ENCODE data around the gene GOLGB1. TPM values are rescaled to one million over a fixed set of nuclear protein-coding genes. Genes with fewer than 3 reads are reported as not detected.

The GOLGB1 gene
- total and polyA plus RNA-seq, 2 donors from 2014 or later: 26.8 to 79.7 TPM

- no peak overlapping the region for H3K9ac ChIP-seq (ENCODE audit: low read length in 3 of 3)
- TF ChIP-seq CTCF (IDR thresholded peaks at IDR 0.05; ENCODE audit: borderline replicate concordance, extremely low read depth, insufficient read depth): no peak
- H3K4me1 ChIP-seq (ENCODE audit: control insufficient read depth in 2 of 3, insufficient read depth in 2 of 3, low read depth in 1 of 3, low read length in 3 of 3): no peaks in the 10 kb centered on the region
- no peak overlapping the region for H3K27ac ChIP-seq (ENCODE audit: low read depth in 2 of 2, low read length in 2 of 2)
- FAIRE-seq (no peak), DNase-seq (no peak)
- intact Hi-C loops (cut with DNase I): no loop called here
- peaks cover 0 to 7% (median 0%) of the 10 kb centered on the region in 3 donors for H3K9me3 ChIP-seq (ENCODE audit: control insufficient read depth in 2 of 3, insufficient read depth in 1 of 3, low read length in 3 of 3)
- no peak overlapping the region for H3K4me3 ChIP-seq (ENCODE audit: low read length in 3 of 3)
- peaks cover 5 to 30% (median 23%) of the 10 kb centered on the region in 3 donors for H3K36me3 ChIP-seq (ENCODE audit: control insufficient read depth in 2 of 3, insufficient read depth in 3 of 3, low read length in 3 of 3)
- H3K27me3 ChIP-seq (ENCODE audit: control insufficient read depth, insufficient read depth, low read length): no peaks in the 10 kb centered on the region
Observed at GRCh38 chr3:121681792-121682191, 67.7 kb downstream of the GOLGB1 start.

GRCh38 chr3:121677141-121677540, 72.4 kb downstream of the GOLGB1 start:
- intact Hi-C loops (cut with DNase I): no loop called here
- H3K4me1 ChIP-seq (ENCODE audit: control insufficient read depth in 2 of 3, insufficient read depth in 2 of 3, low read depth in 1 of 3, low read length in 3 of 3): no peaks in the 10 kb centered on the region
- no peaks in the 10 kb centered on the region for H3K9me3 ChIP-seq (ENCODE audit: control insufficient read depth in 2 of 3, insufficient read depth in 1 of 3, low read length in 3 of 3)
- TF ChIP-seq CTCF (IDR thresholded peaks at IDR 0.05; ENCODE audit: borderline replicate concordance, extremely low read depth, insufficient read depth): no peak
- no peak overlapping the region for H3K4me3 ChIP-seq (ENCODE audit: low read length in 3 of 3)
- no peak for FAIRE-seq
- peaks cover 7 to 51% (median 39%) of the 10 kb centered on the region in 3 donors for H3K36me3 ChIP-seq (ENCODE audit: control insufficient read depth in 2 of 3, insufficient read depth in 3 of 3, low read length in 3 of 3)
- no peak for DNase-seq
- no peak overlapping the region for H3K27ac ChIP-seq (ENCODE audit: low read depth in 2 of 2, low read length in 2 of 2)
- H3K9ac ChIP-seq (ENCODE audit: low read length in 3 of 3): no peak overlapping the region
- H3K27me3 ChIP-seq (ENCODE audit: control insufficient read depth, insufficient read depth, low read length): no peaks in the 10 kb centered on the region

- Histone ChIP-seq H3K27ac (ENCODE audit: low read depth in 2 of 2, low read length in 2 of 2) (no peak overlapping the region), H3K36me3 (ENCODE audit: control insufficient read depth in 2 of 3, insufficient read depth in 3 of 3, low read length in 3 of 3) (peaks cover 13 to 52% (median 42%) of the 10 kb centered on the region in 3 donors)
Observed at GRCh38 chr3:121670676-121671075, 78.9 kb downstream of the GOLGB1 start.

More at GRCh38 chr3:121670676-121671075, 78.9 kb downstream of the GOLGB1 start:
- Histone ChIP-seq H3K4me1 (ENCODE audit: control insufficient read depth in 2 of 3, insufficient read depth in 2 of 3, low read depth in 1 of 3, low read length in 3 of 3) (no peaks in the 10 kb centered on the region), H3K9me3 (ENCODE audit: control insufficient read depth in 2 of 3, insufficient read depth in 1 of 3, low read length in 3 of 3) (no peaks in the 10 kb centered on the region), H3K9ac (ENCODE audit: low read length in 3 of 3) (no peak overlapping the region), H3K27me3 (ENCODE audit: control insufficient read depth, insufficient read depth, low read length) (no peaks in the 10 kb centered on the region), H3K4me3 (ENCODE audit: low read length in 3 of 3) (no peak overlapping the region)
- DNase-seq (no peak), FAIRE-seq (no peak)
- TF ChIP-seq CTCF (IDR thresholded peaks at IDR 0.05; ENCODE audit: borderline replicate concordance, extremely low read depth, insufficient read depth): no peak
- intact Hi-C loops (cut with DNase I): no loop called here

All from kidney (tissue), 14 donors.